GM21423 (cell line): ENCODE results near the gene SLC30A3.

ENCODE experiments used
- ATAC-seq: cut with Tn5 transposase; IDR thresholded peaks from one replicate; pipeline ENCODE4 v1.9.1; 2021; ENCODE audit warnings: mild to moderate bottlenecking, moderate library complexity; ENCODE audit not compliant: unreplicated experiment

Gene SLC30A3

GRCh38 chr2:27261241-27261925 lies 1.5 kb downstream of the SLC30A3 start:
- ATAC-seq, result no peak

- ATAC-seq, result no peak
These were observed 4.8 kb downstream of the SLC30A3 start for GRCh38 chr2:27258051-27258450.

GRCh38 chr2:27256855-27257454 lies 5.9 kb downstream of the SLC30A3 start:
- no peak for ATAC-seq

GRCh38 chr2:27255660-27256059 lies 7.2 kb downstream of the SLC30A3 start:
- ATAC-seq, result no peak

- no peak for ATAC-seq
These were observed 7.7 kb downstream of the SLC30A3 start for GRCh38 chr2:27255187-27255586.

- no peak for ATAC-seq
These were observed 11.1 kb downstream of the SLC30A3 start for GRCh38 chr2:27251766-27252165.

- no peak for ATAC-seq
These were observed 12.0 kb downstream of the SLC30A3 start for GRCh38 chr2:27250652-27251379.

- no peak for ATAC-seq
These were observed 12.8 kb downstream of the SLC30A3 start for GRCh38 chr2:27249891-27250651.

- no peak for ATAC-seq
These were observed 13.5 kb downstream of the SLC30A3 start for GRCh38 chr2:27249159-27249890.

GRCh38 chr2:27247893-27248292 lies 15.0 kb downstream of the SLC30A3 start:
- no peak for ATAC-seq

- ATAC-seq, result no peak
These were observed 17.2 kb downstream of the SLC30A3 start for GRCh38 chr2:27245626-27246025.

- ATAC-seq, result no peak
These were observed 17.7 kb downstream of the SLC30A3 start for GRCh38 chr2:27245116-27245515.

GRCh38 chr2:27243391-27244130 lies 19.3 kb downstream of the SLC30A3 start:
- no peak for ATAC-seq

GRCh38 chr2:27242614-27242951 lies 20.3 kb downstream of the SLC30A3 start:
- ATAC-seq, result no peak

- ATAC-seq, result no peak
These were observed 20.9 kb downstream of the SLC30A3 start for GRCh38 chr2:27241761-27242613.

- ATAC-seq, result no peak
These were observed 22.4 kb downstream of the SLC30A3 start for GRCh38 chr2:27240406-27240805.

GRCh38 chr2:27238976-27239375 lies 23.9 kb downstream of the SLC30A3 start:
- ATAC-seq, result no peak

GRCh38 chr2:27237341-27237945 lies 25.4 kb downstream of the SLC30A3 start:
- no peak for ATAC-seq

- no peak for ATAC-seq
These were observed 26.2 kb downstream of the SLC30A3 start for GRCh38 chr2:27236626-27237025.
